Skeletal muscle cell (primary cell): ENCODE data around the gene RABAC1.

Experiments
- DNase-seq: peaks from one replicate; pipeline ENCODE4 v3.0.0-alpha.2; 2010; ENCODE audit warnings: low read depth
- H3K4me3 ChIP-seq: 2 replicates; pipeline ENCODE4 v1.5.1; 2011; ENCODE audit warnings: low read depth, mild to moderate bottlenecking, control low read depth, low read length, moderate library complexity

The RABAC1 gene

DNA sequence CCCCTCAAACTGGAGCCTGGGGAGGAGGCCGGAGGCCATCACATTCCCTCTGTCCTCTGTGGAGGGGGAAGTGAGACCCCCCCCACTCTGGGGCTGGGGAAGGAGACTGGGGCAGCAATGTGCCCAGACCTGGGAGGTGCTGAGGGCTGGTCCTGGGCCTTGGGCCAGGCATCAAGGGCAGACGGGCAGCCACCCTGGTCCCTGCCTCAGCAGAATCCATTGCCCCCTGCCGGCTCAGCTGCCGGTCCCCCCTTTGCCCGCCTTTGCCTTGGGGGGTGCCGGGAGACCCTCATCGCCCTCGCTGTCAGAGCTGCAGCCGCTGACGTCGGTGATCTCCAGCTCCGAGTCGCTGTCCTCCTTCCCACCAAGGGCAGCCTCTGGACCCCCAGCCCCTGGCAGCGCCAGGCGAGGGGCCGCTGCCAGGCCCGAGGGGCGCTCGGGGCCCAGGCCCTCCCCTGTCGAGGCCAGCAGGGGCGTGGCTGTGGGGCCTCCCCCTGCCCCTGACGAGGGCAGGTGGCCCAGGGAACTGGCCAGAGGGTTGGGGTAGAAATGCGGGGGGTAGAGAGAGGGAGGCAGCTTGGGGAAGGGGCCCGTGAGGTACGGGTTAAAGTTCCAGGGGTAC, 51.0 kb downstream of the RABAC1 start:
- no peak overlapping the region for H3K4me3 ChIP-seq
- no peak for DNase-seq

- no peak overlapping the region for H3K4me3 ChIP-seq
- no peak for DNase-seq
Measured at GRCh38 chr19:41906916-41907680, 52.0 kb downstream of the RABAC1 start.
